GM18951 (cell line): Measurements from ENCODE around the gene TNKS1BP1.

Source experiments
- POLR2A ChIP-seq: IDR thresholded peaks from 4 replicates; pipeline ENCODE4 v1.6.1; 2011; ENCODE audit warnings: mild to moderate bottlenecking; ENCODE audit not compliant: insufficient read length, insufficient read depth; ENCODE audit errors: extremely low read depth
- in situ Hi-C: fragments of 300-500 bp; cut with MboI; formaldehyde crosslinking; loops from one replicate; pipeline ENCODE4 v1.12.0; 2022; ENCODE audit warnings: low sequenced_read_pairs, mixed read lengths, inconsistent platforms; ENCODE audit not compliant: unreplicated experiment

Gene TNKS1BP1

DNA sequence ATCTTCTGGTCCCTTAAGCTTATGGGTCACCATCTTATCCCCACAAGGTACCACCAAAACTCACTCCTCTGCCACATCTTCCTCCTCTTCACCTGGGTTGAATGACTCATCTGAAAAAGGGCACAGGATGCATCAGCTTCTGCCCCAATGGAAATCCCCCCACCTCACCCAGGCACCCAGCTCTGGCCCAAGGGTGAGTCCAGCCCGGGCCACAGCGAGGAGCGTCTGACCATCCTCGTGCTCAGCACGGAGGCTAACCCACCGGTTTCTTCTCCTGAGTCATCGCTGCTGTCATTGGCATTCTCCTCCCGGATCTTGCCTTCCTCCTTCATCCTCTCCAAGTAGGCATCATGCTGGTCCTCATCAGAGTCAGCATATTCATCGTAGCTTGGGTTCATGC lies 5.3 kb upstream of the TNKS1BP1 start:
- in situ Hi-C loops, result no loop called here
- TF ChIP-seq POLR2A, result no peak

- TF ChIP-seq POLR2A, result no peak
- in situ Hi-C loops, result no loop called here
Observed at GRCh38 chr11:57327721-57328120, 3.0 kb upstream of the TNKS1BP1 start.

GRCh38 chr11:57325735-57326048 lies 940 bp upstream of the TNKS1BP1 start:
- in situ Hi-C loops, result no loop called here
- TF ChIP-seq POLR2A, result no peak

DNA sequence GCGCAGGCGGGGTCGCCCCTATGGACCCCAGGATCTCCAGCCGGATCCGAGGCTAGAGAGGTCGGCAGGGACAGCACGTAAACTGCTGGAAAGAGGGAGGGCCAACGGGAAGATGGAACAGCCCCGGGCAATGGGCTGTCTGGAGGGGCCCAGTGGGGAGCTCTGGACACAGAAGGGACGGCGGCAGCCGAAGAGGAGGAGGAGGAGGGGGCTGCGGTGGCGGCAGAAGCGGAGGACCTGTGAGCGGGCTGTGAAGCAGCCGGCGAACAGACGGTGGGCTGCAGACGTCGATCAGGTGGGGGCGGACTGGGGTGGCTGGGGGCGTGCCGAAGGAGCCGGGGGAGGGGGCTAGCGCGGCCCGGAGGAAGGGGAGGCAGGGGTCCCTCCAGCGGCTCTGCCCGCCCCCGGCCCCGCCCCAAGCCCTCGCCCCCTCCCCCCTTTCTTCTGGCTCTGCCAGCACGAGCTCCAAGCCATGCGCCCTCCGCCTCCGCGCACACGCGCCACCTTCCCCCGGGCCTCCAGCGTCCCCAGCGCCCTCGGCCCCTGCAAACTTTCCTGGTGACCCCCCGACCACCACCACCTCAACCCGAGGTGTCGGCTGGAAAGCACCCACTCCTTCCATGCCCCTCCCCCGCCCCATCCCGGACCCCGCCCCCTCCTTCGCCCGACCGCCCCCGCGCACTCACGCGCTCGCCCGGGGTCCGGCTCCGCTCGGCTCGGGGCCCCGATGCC lies 432 bp downstream of the TNKS1BP1 start:
- in situ Hi-C loops, result no loop called here
- TF ChIP-seq POLR2A, result no peak

GRCh38 chr11:57323855-57324153 lies 948 bp downstream of the TNKS1BP1 start:
- TF ChIP-seq POLR2A, result no peak
- in situ Hi-C loops, result no loop called here

DNA sequence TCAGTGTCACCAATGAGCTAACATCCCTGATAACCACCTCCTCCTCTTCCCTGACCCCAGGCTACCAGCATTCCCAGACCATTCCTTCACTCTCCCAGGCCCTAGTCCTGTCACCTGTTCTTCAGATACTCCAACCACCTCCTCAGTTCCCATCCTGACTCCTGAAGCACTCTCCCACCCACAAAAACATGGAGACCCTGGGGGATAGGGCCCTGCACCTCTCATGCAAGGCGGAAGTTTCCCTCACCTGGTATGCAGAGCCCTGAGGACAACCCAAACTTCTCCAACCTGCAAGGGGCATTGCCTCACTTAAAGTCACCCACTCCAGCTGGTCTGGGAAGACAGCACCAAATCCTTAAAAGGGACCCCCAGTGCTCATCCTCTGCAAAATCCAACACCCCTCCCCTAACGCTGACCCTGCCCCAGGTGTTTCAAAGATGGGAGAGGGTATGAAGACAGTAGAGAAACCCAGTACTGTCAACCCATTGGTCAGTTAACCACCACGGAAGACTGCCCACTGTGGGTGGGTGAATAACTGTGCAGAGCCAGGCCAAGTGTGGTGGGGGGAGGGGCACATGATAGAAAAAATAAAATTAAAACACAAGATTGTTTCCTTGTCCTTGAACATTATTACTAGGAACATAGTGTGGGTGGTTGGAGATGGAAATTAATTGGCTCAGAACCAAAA lies 1.4 kb downstream of the TNKS1BP1 start:
- in situ Hi-C loops, result no loop called here
- TF ChIP-seq POLR2A, result no peak

- TF ChIP-seq POLR2A, result no peak
- in situ Hi-C loops, result no loop called here
Observed at GRCh38 chr11:57322256-57323166, 2.2 kb downstream of the TNKS1BP1 start.

GRCh38 chr11:57321388-57322255 lies 3.1 kb downstream of the TNKS1BP1 start:
- no peak for TF ChIP-seq POLR2A
- in situ Hi-C loops, result no loop called here

- no peak for TF ChIP-seq POLR2A
- in situ Hi-C loops, result no loop called here
Observed at GRCh38 chr11:57320719-57321387, 3.9 kb downstream of the TNKS1BP1 start.

DNA sequence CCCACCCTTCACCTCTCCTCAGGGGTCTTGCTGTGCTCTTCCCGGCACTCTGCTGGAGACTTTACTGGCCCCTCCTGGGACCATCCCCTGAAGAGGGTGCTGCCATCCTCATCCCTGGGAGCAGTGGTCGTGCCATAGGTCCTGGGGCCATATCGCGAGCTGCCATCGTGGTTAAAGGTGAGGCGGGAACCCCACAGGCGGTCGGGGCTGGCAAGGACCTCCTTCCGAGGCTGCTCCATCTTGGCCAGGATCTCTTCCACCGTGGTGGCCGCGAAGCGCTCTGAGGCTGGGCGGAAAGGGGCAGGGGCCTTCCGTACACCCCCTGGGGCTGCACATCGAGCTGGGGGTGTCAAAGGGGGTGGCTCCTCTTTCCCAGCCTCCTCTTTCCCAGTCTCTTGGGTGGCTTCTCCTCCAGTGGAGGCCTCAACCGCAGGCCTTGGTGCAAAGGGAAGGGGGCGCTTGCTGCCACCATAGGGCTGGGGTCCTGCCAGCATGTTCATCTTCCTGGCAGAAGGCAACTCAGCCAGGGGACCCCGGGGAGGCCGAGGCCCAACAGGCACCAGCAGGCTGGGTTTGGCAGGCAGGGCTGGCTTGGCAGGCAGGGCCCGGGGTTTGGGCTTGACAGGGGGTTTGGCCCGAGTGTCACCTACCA lies 4.6 kb downstream of the TNKS1BP1 start:
- TF ChIP-seq POLR2A, result no peak

GRCh38 chr11:57318178-57318577 lies 6.6 kb downstream of the TNKS1BP1 start:
- in situ Hi-C loops, result no loop called here
- no peak for TF ChIP-seq POLR2A

More for the DNA sequence above, 4.6 kb downstream of the TNKS1BP1 start:
- in situ Hi-C loops, result no loop called here

GRCh38 chr11:57316017-57316416 lies 8.7 kb downstream of the TNKS1BP1 start:
- TF ChIP-seq POLR2A, result no peak
- in situ Hi-C loops, result no loop called here
